Esophagus (tissue), 2 donors: ENCODE data around the gene TNFRSF6B. TPM values are rescaled to one million over a fixed set of nuclear protein-coding genes. Genes with fewer than 3 reads are reported as not detected.

Experiments
- H3K27ac ChIP-seq, 2 donors: one replicate each; pipeline ENCODE4 v1.5.1; 2013; ENCODE audit warnings: low read depth in 2 of 2, mild to moderate bottlenecking in 2 of 2, inconsistent platforms in 1 of 2, low read length in 1 of 2, moderate library complexity in 1 of 2
- H3K27me3 ChIP-seq, 2 donors: one replicate each; pipeline ENCODE4 v1.6.1; 2013; ENCODE audit warnings: low read length in 2 of 2, control low read depth in 1 of 2, mild to moderate bottlenecking in 1 of 2; ENCODE audit not compliant: insufficient read depth in 2 of 2, control insufficient read depth in 1 of 2
- H3K36me3 ChIP-seq, 2 donors: one replicate each; pipeline ENCODE4 v1.6.1; 2013; ENCODE audit warnings: low read length in 1 of 2; ENCODE audit not compliant: control insufficient read depth in 2 of 2, insufficient read depth in 2 of 2
- H3K4me1 ChIP-seq, 2 donors: one replicate each; pipeline ENCODE4 v1.6.1; 2013; ENCODE audit warnings: low read length in 1 of 2; ENCODE audit not compliant: control insufficient read depth in 2 of 2, insufficient read depth in 2 of 2
- H3K4me3 ChIP-seq, 2 donors: one replicate each; pipeline ENCODE4 v1.5.1; 2013; ENCODE audit warnings: low read length in 2 of 2, mild to moderate bottlenecking in 2 of 2, low read depth in 1 of 2, moderate library complexity in 1 of 2
- H3K9me3 ChIP-seq, 2 donors: one replicate each; pipeline ENCODE4 v1.6.1; 2013; ENCODE audit warnings: mild to moderate bottlenecking in 2 of 2, low read depth in 1 of 2, low read length in 1 of 2, moderate library complexity in 1 of 2; ENCODE audit not compliant: control insufficient read depth in 2 of 2, insufficient read depth in 1 of 2
- WGBS, 2 donors: extraction: QIAGEN DNeasy Blood & Tissue Kit; methylation state at CpG; one replicate each; pipeline ENCODE4 v1.1.7; 2013; 5-methylcytosine and 5-hydroxymethylcytosine counted together
- polyA plus RNA-seq, 2 donors: library from polyadenylated mRNA; stranded (reverse); fragments of 200-250 nt; gene quantifications; one replicate each; pipeline ENCODE4 v1.2.3, GENCODE V29; 2013
- donor health status: healthy with polysubstance abuse.
- donor health status: Bipolar disorder and iron deficiency.

Gene TNFRSF6B
- polyA plus RNA-seq, 2 donors: 2.6 to 15.2 TPM

DNA sequence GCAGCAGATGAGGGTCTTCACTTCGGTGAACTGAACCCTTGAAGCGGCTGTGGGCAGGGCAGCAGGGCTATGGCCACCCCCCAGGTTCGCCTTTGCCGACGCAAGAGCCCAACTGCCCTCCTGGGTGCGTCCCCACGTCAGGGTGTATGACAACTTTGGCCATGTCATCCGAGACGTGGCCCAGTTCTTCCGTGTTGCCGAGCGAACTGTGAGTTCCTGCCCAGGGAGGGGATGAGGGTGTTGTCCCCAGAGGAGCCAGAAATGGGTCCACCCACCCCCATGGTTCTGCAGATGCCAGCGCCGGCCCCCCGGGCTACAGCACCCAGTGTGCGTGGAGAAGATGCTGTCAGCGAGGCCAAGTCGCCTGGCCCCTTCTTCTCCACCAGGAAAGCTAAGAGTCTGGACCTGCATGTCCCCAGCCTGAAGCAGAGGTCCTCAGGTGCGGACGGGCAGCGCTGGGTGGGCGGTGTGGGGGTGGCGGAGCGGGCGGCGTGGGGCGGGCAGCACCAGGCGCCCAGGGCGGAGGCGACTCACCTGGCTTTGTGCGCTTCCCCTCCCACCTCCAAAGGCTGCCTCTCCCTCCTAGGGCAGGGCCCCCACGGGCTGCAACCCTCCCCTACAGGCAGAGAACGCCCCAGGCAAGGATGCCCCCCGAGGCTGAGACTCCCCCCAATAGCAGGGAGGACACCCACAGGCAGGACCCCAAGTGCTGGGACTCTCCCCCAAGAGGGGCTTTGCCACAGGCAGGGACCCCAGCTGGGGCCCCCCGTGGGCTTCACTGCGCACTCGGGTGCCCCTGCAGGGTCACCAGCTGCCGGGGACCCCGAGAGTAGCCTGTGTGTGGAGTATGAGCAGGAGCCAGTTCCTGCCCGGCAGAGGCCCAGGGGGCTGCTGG is 6.2 kb upstream of the TNFRSF6B start:
- 73 to 79% methylated on average over 35 to 40 of the region's 40 CpGs for WGBS, 2 donors
- H3K4me1 ChIP-seq: peaks cover 9 to 32% of the 10 kb centered on the region in 2 donors
- no peaks in the 10 kb centered on the region for H3K9me3 ChIP-seq
- H3K4me3 ChIP-seq: peak overlapping the region in 1 of 2 donors; percentile 4
- H3K27me3 ChIP-seq: no peaks in the 10 kb centered on the region
- peaks cover 0 to 3% of the 10 kb centered on the region in 2 donors for H3K36me3 ChIP-seq
- peak overlapping the region in 1 of 2 donors; percentile 17 for H3K27ac ChIP-seq

DNA sequence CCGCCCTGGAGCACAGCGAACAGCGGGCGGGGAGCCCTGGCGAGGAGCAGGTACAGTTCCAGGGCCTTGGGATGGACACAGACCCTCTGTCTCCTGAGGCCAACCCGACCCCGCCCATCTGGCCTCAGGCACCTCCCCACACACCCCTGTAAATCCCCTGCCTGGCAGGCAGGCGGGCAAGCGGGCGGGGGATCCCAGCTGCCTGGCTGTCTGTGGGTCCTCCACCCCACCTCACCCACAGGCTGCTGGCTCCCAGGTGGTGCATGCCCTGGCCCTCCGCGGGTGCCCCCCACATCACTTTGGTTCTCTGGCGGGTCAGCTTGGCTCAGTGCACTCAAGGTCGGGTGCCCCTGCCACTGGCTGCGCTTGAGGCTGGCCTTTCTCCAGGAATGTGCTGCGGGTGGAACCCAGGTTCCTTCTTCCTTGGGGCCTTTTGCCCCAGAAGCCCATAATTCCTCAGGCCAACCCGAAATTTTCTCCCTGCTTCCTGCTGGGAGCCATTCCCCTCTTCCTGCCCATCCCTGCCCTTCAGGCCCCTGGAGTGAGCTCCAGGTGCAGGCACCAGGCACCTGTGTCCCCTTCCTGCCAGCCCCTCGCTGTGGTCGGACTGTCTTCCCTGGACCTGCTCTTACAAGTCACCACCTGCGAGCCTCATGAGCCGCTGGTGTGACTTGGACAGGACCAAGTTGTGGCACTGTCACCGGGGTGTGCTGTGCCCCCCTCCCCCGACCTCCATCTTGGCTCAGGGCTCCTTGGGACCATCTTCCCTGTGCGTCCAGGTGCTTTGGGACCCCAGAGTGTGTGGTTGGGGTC is 5.3 kb upstream of the TNFRSF6B start:
- WGBS, 2 donors: 51 to 61% methylated on average over 23 to 24 of the region's 24 CpGs
- Histone ChIP-seq H3K4me1 (peaks cover 12 to 33% of the 10 kb centered on the region in 2 donors), H3K9me3 (no peaks in the 10 kb centered on the region), H3K27ac (peak overlapping the region in 1 of 2 donors; percentile 45), H3K4me3 (peak overlapping the region in 1 of 2 donors; percentile 4), H3K36me3 (peaks cover 0 to 3% of the 10 kb centered on the region in 2 donors), H3K27me3 (no peaks in the 10 kb centered on the region)

DNA sequence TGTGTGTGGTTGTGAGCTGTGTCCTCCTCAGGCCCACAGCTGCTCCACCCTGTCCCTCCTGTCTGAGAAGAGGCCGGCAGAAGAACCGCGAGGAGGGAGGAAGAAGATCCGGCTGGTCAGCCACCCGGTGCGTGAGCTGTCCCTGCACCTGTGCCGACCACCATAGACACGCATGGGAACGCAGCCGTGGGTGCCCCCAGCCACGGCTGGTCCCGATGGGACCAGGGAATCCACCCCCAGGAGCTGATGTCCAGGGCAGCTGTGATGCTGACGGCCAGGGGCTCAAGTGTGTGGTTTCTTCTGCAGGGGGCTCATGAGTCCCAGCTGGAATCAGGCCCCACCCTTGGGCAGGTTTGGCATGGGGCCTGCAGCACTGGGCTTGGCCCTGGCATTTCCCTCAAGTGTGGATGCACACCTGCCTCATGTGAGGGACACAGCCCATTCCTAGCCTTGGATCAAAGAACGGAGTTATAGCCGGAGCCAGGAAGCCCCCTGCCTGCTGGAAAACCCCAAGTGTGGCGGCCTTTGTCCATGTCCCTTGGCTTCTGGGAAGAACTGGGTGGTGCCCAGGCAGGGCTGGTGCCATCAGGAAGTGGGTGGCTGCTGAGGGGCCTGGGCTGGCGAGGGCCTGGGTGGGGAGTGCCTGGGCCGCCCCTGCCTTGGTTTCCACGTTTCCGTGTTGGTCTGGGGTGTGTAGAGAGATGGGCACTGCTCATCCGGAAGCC is 4.6 kb upstream of the TNFRSF6B start:
- peak overlapping the region; percentile 11 for H3K27ac ChIP-seq
- peaks cover 13 to 36% of the 10 kb centered on the region in 2 donors for H3K4me1 ChIP-seq

DNA sequence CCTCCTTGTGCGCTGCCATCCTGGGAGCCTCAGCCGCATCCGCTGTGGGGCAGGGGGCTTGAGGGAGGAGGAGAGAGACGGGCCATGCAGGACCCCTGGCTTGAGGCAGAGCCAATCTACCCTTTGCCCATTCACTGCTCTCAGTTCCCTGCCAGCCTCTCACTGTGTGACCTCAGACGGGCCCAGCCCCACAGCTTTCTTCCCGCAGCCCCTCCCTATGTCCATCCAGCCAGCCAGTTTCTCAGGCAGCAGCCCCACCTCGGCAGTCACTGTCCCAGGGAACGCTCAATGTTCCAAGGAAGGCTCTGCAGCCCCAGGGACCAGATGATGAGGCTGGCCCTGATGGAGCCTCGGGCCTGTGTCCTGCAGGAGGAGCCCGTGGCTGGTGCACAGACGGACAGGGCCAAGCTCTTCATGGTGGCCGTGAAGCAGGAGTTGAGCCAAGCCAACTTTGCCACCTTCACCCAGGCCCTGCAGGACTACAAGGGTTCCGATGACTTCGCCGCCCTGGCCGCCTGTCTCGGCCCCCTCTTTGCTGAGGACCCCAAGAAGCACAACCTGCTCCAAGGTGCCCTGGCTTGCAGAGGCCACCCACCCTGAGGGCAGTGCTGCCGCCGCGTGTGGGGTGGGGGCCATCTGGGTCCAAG is 3.9 kb upstream of the TNFRSF6B start:
- H3K4me1 ChIP-seq: peaks cover 13 to 37% of the 10 kb centered on the region in 2 donors
- no peak overlapping the region for H3K4me3 ChIP-seq
- H3K27me3 ChIP-seq: no peaks in the 10 kb centered on the region
- H3K36me3 ChIP-seq: peaks cover 0 to 3% of the 10 kb centered on the region in 2 donors
- 66 to 69% methylated on average over 20 of the region's 20 CpGs for WGBS, 2 donors
- H3K9me3 ChIP-seq: no peaks in the 10 kb centered on the region
- H3K27ac ChIP-seq: peak overlapping the region; percentile 11 to 16

More for the DNA sequence above, 4.6 kb upstream of the TNFRSF6B start:
- H3K36me3 ChIP-seq: peaks cover 0 to 3% of the 10 kb centered on the region in 2 donors
- no peaks in the 10 kb centered on the region for H3K9me3 ChIP-seq
- H3K4me3 ChIP-seq: no peak overlapping the region
- WGBS, 2 donors: 60 to 68% methylated on average over 19 to 21 of the region's 21 CpGs
- no peaks in the 10 kb centered on the region for H3K27me3 ChIP-seq

DNA sequence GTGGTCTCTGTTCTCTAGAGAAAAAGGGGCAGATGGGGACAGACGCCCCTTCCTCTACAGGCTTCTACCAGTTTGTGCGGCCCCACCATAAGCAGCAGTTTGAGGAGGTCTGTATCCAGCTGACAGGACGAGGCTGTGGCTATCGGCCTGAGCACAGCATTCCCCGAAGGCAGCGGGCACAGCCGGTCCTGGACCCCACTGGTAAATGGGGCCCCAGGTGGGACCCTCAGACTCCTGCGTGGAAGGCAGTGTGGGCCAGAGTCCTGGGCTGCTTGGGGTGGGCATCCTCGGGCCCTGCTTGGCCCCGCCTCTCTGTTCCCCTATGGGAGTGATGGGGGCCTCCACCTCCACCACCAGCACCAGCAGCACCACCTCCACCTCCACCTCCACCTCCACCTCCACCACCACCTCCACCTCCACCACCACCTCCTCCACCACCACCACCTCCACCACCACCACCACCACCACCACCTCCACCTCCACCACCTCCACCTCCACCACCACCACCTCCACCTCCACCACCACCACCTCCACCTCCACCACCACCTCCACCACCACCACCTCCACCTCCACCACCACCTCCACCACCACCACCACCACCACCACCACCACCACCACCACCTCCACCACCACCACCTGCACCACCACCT is 3.2 kb upstream of the TNFRSF6B start:
- no peaks in the 10 kb centered on the region for H3K27me3 ChIP-seq
- 89 to 91% methylated on average over 7 to 10 of the region's 10 CpGs for WGBS, 2 donors
- H3K9me3 ChIP-seq: no peaks in the 10 kb centered on the region
- H3K27ac ChIP-seq: no peak overlapping the region
- no peak overlapping the region for H3K4me3 ChIP-seq
- H3K4me1 ChIP-seq: peaks cover 13 to 39% of the 10 kb centered on the region in 2 donors
- H3K36me3 ChIP-seq: peaks cover 0 to 3% of the 10 kb centered on the region in 2 donors

DNA sequence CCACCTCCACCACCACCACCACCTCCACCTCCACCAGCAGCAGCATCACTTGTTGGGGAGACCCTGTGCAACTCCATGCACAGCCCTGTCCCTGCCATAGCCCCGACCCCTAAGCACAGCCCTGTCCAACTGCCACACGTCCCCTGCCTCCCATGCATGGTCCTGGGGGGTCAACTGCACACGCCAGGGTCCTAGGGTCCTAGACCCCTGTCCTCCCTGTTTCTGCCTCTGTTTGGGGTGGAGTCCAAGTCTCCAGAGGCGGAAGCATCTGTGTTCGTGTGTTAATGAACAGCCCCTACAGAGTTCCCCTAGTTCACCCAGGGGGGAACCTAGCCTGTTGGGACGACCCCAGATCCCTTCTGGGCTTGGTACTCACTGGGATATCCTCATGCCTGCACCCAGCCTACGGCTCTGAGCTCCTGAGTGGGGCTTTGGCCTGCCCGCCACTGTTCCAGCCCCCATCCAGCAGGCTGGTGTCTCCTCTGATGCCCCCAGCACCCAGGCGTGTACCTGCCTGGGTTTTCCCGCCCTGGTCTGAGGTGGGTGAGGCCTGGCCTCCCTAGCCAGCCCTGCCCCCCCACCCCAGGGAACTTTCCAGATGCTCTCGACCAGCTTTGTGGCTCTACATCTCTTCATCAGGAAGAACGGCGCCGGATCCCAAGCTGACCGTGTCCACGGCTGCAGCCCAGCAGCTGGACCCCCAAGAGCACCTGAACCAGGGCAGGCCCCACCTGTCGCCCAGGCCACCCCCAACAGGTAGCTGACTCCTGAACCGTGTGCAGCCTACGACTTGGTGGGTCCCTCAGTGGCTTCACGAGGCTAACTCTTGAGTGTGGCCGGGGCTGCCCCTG is 2.5 kb upstream of the TNFRSF6B start:
- Histone ChIP-seq H3K4me1 (peaks cover 13 to 39% of the 10 kb centered on the region in 2 donors), H3K36me3 (peaks cover 0 to 3% of the 10 kb centered on the region in 2 donors), H3K9me3 (no peaks in the 10 kb centered on the region), H3K4me3 (no peak overlapping the region), H3K27me3 (no peaks in the 10 kb centered on the region), H3K27ac (no peak overlapping the region)
- 90 to 95% methylated on average over 20 to 21 of the region's 21 CpGs for WGBS, 2 donors

DNA sequence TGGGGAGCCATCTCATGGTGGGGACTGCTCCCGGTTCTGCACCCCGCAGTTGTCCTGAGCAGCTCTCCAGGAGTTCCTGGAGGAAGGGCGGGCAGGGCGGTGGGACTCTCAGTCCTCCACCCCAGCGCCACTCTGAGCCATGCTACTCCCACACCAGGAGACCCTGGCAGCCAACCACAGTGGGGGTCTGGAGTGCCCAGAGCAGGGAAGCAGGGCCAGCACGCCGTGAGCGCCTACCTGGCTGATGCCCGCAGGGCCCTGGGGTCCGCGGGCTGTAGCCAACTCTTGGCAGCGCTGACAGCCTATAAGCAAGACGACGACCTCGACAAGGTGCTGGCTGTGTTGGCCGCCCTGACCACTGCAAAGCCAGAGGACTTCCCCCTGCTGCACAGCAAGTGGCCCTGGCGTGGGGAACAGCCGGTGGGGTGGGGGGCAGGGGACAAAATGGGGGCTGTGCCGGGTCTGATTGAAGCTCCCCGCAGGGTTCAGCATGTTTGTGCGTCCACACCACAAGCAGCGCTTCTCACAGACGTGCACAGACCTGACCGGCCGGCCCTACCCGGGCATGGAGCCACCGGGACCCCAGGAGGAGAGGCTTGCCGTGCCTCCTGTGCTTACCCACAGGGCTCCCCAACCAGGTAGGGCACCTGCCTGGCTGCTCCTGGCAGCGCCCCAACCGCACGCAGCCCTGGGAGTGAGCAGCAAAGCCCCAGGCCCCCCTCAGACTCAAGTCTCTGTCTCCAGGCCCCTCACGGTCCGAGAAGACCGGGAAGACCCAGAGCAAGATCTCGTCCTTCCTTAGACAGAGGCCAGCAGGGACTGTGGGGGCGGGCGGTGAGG is 1.6 kb upstream of the TNFRSF6B start:
- H3K27me3 ChIP-seq: no peaks in the 10 kb centered on the region
- 59 to 79% methylated on average over 37 of the region's 37 CpGs for WGBS, 2 donors
- H3K36me3 ChIP-seq: peaks cover 0 to 3% of the 10 kb centered on the region in 2 donors
- no peak overlapping the region for H3K4me3 ChIP-seq
- H3K4me1 ChIP-seq: peaks cover 13 to 43% of the 10 kb centered on the region in 2 donors
- peak overlapping the region in 1 of 2 donors; percentile 19 for H3K27ac ChIP-seq
- no peaks in the 10 kb centered on the region for H3K9me3 ChIP-seq
